MG63 (cell line): ENCODE measurements around the gene ECE1. TPM values are rescaled to one million over a fixed set of nuclear protein-coding genes. Genes with fewer than 3 reads are reported as not detected.

Experiments used
- DNase-seq: peaks from one replicate; pipeline ENCODE4 v3.0.0-alpha.2; 2020
- H3K27me3 ChIP-seq: fragments of 250-450 bp; sonication (Bioruptor Pico); 2 replicates; pipeline ENCODE4 v1.5.1; 2020; ENCODE audit warnings: mild to moderate bottlenecking, moderate library complexity
- H3K36me3 ChIP-seq: fragments of 250-450 bp; sonication (Bioruptor Pico); 2 replicates; pipeline ENCODE4 v1.5.1; 2020; ENCODE audit warnings: mild to moderate bottlenecking, moderate library complexity
- H3K4me3 ChIP-seq: fragments of 250-450 bp; sonication (Bioruptor Pico); 2 replicates; pipeline ENCODE4 v1.5.1; 2020; ENCODE audit warnings: mild to moderate bottlenecking, moderate library complexity
- H3K9me3 ChIP-seq: fragments of 250-450 bp; sonication (Bioruptor Pico); 2 replicates; pipeline ENCODE4 v1.5.1; 2020; ENCODE audit warnings: mild to moderate bottlenecking, moderate library complexity
- total RNA-seq: library from RNA; depleted of rRNA; stranded (reverse); fragments of >200 nt; shearing (Covaris generic); gene quantifications from 2 replicates; pipeline ENCODE4 v1.2.3, GENCODE V29; 2014; ENCODE audit warnings: low replicate concordance

Gene ECE1
- total RNA-seq, 1 experiment from 2014 or later, result 10.5 TPM

DNA sequence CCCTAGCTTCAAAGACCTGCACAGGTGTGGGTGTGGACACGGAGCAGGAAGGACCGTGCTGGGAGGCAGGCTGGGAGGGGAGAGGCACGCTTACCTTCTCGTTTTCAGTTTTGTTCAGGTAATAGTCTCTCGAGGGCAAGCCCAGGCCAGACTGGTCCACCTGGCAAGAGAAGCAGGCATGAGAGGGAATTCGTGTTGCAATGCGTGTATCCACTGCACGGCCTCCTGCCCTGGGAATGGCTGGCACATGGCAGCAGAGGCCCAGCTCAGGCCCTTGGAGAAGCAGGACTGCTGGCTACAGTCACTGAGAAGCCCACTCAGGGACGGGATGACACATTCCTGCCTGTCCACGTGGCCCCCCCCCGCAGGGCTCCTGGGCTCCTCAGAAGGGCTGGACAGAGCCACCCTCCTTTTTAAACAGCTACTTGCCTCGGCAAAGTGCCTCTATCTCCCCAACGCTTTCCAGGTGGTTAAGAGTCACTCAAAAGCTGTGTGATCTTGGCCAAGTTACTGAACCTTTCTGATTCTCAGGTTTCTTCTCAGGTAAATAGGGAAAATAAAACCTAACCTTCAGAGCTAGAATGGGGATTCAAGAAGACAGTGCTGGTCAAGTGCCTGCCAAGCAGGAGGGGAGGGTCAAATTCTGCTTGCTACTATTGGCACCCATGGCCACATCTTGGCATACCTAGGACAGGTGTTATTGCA, 32.7 kb downstream of the ECE1 start:
- Histone ChIP-seq H3K9me3 (no peaks in the 10 kb centered on the region), H3K27me3 (no peaks in the 10 kb centered on the region), H3K4me3 (no peak overlapping the region), H3K36me3 (no peaks in the 10 kb centered on the region)
- DNase-seq, result no peak

DNA sequence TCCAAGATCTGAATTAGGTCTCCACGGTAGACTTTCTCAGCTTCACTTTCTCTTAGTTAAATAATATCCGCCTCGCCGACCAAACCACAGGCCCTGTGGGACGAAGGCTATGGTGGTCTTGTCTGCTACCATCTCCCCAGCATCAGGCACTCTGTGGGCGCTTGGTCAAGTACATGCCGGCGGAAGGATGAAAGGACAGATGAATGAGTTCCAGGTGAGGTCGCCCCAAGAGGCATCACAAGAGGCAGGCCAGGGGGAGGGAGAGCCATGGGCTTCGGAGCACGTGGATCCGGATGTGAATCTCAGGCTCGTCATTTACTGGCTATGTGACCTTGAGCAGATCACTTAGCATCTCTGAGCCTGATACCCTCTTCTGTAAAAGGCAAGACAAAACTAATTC, 33.5 kb downstream of the ECE1 start:
- H3K36me3 ChIP-seq, result no peaks in the 10 kb centered on the region
- no peak for DNase-seq
- no peaks in the 10 kb centered on the region for H3K27me3 ChIP-seq
- no peaks in the 10 kb centered on the region for H3K9me3 ChIP-seq
- no peak overlapping the region for H3K4me3 ChIP-seq

DNA sequence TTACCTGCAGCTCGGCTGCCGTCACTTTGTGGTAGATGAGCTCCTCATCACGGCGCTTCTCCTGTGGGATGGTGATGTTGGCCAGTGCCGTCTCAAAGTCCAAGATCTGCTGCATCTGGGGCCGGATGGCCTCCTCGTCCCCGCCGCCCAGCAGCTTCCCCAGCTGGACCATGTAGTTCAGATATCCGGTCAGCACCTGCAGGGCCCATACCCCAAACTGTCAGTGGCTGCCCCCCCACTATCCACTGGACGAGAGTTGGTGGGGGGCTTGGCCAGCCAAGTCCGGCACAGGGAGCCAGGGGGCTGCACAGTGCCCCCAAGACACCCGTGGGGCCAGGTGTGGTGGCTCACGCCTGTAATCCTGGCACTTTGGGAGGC, 34.3 kb downstream of the ECE1 start:
- H3K36me3 ChIP-seq, result no peaks in the 10 kb centered on the region
- no peaks in the 10 kb centered on the region for H3K9me3 ChIP-seq

DNA sequence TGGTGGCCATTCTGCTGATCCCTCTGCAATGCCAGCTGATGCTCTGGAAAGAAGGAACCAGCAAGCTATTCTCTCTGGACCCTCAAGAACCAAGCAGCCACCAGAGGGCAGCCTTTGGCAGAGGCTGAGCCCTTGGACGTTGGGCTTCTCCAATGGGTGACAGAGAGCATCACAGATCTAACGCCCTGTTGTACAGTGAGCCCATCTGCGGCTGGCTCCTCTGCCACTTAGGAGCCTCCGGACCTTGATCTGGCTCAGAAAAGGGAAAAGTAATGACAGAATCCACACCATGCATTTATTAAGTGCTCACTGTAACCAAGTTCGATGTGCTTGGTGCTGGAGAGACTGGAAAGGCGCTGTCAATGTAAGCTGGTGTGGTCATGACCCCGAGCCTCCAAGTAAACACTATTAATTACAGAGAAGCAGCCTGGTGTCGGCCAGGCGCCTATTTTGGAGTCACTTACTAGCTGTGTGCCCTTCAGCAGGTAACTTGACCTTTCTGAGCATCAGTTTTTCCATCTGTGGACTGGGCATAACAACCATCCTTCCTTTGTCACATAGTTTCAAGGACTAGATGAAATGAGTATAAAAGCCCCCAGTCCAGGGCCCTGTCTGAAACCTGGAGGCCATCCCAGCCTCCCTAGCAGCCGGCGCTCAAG, 34.9 kb downstream of the ECE1 start:
- Histone ChIP-seq H3K4me3 (no peak overlapping the region), H3K36me3 (no peaks in the 10 kb centered on the region), H3K27me3 (no peaks in the 10 kb centered on the region), H3K9me3 (no peaks in the 10 kb centered on the region)
- DNase-seq, result peak; percentile 79

More for the DNA sequence above, 34.3 kb downstream of the ECE1 start:
- Histone ChIP-seq H3K27me3 (no peaks in the 10 kb centered on the region), H3K4me3 (no peak overlapping the region)
- DNase-seq, result no peak

DNA sequence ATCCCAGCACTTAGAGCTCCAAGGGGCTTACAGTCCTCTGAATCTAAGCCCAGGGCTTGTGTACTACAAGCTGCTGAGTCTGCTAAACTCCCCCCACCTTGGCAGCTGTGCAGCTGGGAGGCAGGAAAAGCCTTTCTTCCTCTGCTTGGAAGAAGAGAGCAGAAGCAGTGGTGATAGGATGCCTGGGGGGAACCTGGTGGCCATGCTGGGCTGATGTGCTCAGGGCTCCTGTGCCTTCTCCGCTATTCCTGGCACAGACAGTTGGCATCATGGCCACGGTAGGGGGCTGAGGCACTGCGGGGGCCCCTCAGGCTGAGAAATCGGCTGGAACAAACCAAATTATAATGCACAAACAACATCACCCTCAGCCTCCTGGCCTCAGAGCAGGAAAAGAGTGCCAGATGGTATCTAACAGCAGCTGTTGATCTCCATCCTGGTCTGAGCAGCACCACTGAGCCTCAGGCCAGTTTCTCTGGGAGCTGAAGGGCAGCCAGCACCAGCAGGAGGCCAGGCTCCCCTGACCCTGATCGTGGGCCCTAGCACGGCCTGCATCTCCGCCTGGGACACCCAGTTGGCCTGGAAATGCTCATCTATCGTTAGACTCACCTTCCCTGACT, 35.8 kb downstream of the ECE1 start:
- peak; percentile 82 for DNase-seq
- Histone ChIP-seq H3K4me3 (no peak overlapping the region), H3K9me3 (no peaks in the 10 kb centered on the region), H3K36me3 (no peaks in the 10 kb centered on the region), H3K27me3 (no peaks in the 10 kb centered on the region)

DNA sequence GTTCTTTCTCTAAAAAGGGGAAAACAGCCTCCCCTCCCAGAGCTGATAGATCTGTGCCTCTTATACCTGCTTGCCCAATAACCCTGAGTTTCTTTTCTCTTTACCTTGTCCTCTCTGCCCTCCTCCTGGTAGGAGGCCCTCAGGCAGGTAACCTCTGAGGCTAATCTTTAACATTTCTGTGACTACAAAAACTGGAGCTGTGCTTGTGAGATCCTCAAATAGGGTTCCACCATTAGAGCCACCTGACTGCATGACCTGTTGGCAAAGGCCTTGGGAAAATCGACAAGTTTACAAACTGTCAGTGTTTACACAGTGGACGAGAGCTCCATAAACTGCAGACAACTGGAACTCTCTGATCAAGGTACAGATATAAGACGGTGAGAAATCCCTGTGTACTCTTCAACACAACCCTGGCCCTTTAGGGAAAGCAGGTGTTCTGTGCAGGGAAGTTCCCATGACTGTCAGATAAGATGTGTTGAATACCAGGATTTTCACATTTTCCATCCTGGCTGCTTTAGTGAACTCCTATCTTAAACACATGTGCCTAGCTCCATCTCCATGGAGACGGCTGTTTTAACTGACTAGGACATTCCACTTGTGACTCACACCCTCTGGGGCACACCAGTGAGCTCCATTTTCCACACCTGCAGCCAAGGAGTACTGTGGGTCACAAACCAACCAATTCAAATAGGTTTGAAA, 38.3 kb downstream of the ECE1 start:
- DNase-seq, result peak; percentile 76
- no peaks in the 10 kb centered on the region for H3K27me3 ChIP-seq
- H3K36me3 ChIP-seq, result no peaks in the 10 kb centered on the region
- H3K9me3 ChIP-seq, result no peaks in the 10 kb centered on the region
- no peak overlapping the region for H3K4me3 ChIP-seq

DNA sequence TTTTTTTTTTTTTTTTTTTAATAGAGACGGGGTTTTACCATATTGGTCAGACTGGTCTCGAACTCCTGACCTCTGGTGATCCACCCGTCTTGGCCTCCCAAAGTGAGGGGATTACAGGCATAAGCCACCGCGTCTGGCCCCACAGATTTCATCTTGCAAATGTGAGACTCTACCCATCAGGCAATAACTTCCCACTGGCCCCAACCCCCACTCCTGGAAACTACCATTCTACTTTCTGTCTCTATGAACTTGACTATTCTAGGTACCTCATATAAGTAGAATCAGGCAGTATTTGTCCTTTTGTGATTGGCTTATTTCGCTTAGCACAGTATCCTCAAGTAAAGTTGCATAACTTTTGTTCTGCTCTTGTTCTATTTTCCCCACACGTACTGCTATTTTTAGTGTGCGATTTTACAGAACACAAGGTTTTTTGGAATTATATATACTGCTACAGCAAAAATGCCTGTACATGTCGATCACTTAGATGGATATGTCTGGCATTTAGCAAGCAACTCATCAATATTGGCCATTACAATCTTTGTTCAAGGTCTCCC, 40.2 kb downstream of the ECE1 start:
- Histone ChIP-seq H3K4me3 (no peak overlapping the region), H3K9me3 (no peaks in the 10 kb centered on the region), H3K36me3 (no peaks in the 10 kb centered on the region), H3K27me3 (no peaks in the 10 kb centered on the region)
- no peak for DNase-seq

DNA sequence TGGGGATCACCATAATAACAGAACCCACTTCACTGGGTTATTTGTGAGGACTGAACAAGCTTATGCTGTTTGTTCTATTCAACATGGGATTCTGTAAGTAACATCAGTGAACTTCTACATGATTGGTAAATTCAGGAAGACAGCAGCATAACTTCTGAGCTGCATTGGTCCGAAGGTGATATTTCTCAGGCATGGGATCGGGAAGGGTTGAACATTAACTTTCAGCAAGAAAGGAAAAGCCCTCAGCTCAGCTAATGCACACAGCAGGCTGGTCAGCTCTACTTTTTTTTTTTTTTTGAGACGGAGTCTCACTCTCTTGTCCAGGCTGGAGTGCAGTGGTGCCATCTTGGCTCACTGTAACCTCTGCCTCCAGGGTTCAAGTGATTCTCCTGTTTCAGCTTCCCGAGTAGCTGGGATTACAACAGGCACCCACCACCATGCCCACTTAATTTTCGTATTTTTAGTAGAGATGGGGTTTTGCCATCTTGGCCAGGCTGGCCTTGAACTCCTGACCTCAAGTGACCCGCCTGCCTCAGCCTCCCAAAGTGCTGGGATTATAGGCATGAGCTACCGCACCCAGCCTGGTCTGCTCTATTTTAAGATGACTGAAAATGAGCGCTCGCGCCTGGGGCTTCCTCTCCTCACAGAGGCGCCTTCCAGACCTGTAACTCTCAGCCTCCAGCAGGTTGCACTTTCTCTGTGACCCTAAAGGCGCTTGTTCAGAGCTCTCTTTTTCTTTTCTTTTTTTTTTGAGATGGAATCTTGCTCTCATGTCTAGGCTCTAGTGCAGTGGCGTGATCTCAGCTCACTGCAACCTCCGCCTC, 42.2 kb downstream of the ECE1 start:
- Histone ChIP-seq H3K27me3 (no peaks in the 10 kb centered on the region), H3K9me3 (no peaks in the 10 kb centered on the region), H3K36me3 (no peaks in the 10 kb centered on the region), H3K4me3 (no peak overlapping the region)
- DNase-seq, result no peak

DNA sequence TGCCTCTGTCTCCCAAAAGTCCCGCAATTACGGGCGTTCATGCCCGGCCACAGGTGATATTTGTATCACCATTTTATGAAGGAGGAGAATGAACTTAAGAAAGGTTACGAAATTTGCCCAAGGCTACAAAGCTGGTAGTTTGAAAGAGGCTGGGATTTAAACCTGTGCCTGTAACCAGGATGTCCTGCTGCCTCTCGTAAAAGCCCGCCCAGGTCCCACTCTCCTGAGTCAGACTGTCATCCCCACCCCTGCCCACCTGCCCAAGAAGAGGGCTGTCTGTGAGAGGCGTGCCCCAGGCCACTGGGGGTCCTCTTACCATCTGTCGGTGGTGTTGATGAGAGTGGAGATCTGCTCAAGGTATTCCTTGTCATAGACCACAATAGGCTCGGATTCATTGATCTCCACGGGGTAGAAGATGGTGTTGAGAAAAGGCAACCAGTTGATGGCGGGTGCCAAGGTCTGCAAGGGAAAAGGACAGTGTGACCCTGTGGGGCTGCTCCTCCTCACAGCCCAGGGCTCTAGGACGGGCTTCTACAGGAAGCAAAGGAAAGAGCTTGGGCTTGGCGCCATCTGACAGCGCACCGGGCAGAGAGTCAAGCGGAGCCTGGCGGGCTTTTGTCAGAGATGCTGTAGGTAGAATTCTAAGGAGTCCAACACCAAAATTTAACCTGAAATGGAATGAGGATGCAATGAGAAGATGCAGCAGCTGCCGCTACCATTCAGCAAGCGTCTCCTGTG, 43.2 kb downstream of the ECE1 start:
- no peak for DNase-seq
- no peaks in the 10 kb centered on the region for H3K27me3 ChIP-seq
- H3K4me3 ChIP-seq, result no peak overlapping the region
- H3K36me3 ChIP-seq, result no peaks in the 10 kb centered on the region
- H3K9me3 ChIP-seq, result no peaks in the 10 kb centered on the region

DNA sequence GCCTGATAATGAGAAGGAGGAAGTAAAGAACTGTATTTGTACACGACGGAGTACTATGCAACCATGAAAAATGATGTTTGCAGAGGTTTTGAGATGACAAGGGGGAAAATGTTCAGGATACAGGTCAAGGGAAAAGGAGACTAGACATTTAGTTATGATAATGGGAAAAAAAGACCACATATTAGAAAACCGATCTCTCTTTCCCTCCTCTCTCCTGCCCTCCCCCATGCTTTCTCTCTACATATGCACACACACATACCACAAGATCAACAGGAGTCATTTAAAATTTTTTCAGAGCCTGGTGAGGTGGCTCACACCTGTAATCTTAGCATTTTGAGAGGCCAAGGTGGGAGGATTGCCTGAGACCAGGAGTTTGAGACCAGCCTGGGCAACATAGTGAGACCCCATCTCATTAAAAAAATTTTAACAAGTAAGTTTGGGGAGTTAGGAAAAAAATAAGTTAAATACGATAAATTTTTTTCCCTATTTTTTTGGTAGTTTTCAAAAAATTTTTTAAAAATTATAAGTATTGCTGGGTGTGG, 44.5 kb downstream of the ECE1 start:
- H3K36me3 ChIP-seq, result no peaks in the 10 kb centered on the region
- no peaks in the 10 kb centered on the region for H3K9me3 ChIP-seq
- no peak overlapping the region for H3K4me3 ChIP-seq
- no peak for DNase-seq
- H3K27me3 ChIP-seq, result no peaks in the 10 kb centered on the region

DNA sequence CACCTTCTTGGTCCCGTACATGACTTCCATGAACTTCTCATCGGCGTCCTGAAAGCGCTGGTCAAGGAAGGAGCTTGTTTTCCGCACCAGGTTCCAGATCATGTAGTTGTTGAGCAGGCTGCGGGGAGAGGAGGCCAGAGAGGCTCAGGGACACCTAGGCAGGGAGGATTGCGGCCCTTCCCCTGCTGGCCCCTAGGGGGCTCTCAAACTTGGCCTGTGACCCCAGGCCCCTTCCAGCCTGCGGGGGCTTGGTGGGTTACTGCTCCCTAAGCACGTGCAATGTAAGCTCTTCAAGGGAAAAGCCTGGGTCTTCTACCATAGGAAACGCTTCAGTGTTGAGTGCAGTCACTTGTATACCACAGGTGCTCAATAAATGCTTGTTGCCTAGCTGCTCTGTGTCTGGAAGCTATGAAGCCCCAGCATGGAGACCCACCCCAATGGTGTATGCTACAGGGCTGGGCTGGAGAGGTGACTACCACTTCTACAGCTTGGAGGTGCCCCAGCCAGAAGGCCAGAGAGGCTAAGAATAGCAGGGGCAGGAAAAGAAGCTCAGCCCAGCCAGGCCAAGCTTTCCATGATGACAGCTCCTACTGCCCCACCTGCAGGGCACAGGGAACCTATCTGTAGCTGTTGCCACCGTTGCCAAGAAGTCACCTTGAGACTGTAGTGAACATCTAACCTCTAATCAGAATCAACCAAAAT, 45.1 kb downstream of the ECE1 start:
- Histone ChIP-seq H3K4me3 (no peak overlapping the region), H3K9me3 (no peaks in the 10 kb centered on the region), H3K36me3 (no peaks in the 10 kb centered on the region), H3K27me3 (no peaks in the 10 kb centered on the region)
- no peak for DNase-seq

DNA sequence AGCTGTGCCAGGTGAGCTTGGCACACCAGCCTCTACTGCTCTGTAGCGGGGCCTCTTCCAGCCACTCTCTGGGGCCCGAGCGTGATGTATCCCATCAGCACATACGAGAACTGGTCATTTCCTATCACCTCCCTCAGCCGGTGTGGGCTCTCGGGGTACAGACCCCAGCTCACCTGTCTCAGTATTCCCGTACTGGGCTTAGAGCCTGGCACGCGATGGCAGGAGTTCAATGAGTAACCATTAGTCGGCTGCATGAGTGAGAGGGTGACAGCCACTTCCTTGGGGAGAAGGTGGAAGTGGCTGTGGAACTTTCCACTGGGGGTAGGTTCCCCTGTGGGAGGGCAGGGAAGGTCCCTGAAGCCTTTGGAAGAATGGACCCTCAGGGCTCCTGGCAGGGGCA, 46.1 kb downstream of the ECE1 start:
- no peaks in the 10 kb centered on the region for H3K9me3 ChIP-seq
- no peak for DNase-seq
- no peaks in the 10 kb centered on the region for H3K27me3 ChIP-seq
- H3K4me3 ChIP-seq, result no peak overlapping the region
- H3K36me3 ChIP-seq, result no peaks in the 10 kb centered on the region

DNA sequence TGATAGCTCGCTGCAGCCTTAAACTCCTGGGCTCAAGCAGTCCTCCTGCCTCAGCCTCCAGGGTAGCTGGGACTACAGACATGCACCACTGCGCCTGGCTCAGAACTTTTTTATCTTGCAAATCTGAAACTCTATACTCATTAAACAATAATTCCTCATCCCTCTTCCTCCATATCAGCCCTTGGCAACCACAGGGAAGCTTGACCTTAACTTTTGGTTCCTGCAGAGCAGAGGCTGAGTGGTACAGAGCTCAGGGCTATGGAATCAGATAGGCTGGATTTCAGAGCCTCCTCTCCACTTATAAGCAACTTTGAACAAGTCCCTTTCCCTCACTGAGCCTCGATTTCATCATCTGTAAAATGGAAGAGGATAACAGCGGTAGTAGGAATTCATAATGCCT, 47.4 kb downstream of the ECE1 start:
- no peak overlapping the region for H3K4me3 ChIP-seq
- H3K27me3 ChIP-seq, result no peaks in the 10 kb centered on the region
- H3K36me3 ChIP-seq, result no peaks in the 10 kb centered on the region
- no peaks in the 10 kb centered on the region for H3K9me3 ChIP-seq
- DNase-seq, result no peak

DNA sequence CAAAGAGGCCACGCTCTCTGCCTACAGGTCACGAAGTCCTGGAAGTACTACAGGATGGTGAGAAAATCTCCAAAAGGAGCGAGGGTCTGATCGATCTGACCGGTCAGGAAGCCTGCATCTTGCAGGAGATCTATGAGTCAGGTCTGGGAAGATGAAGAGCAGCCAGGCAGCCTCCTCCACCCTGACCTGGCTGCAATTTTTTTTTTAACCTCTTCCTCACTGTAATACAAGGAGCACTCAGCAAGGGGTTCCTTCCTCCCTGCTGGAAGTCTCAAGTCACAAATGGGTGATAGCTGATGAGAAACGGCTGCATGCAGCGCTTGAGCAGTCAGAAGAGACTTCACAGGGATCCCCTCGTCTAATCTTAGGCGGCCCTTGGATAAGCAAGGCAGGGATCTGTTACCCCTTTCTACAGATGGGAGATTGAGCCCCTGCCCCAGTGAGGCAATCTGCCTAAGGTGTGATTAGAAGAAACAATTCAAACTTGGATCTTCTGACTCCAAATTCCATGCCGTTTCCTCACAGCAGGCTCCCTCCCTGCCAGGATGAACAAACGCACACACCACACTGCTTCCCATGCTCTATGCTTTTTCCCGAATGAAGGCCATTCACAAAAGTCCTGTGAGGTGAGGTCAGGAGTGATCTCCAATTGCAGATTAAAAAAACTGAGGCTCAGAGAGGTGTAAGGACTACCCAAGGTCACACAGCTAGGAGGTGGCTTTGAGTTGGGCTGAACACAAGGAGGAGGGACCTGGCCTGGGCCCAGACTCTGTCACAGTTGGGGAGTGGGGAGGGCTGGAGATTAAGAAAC, 48.3 kb downstream of the ECE1 start:
- DNase-seq, result no peak
- Histone ChIP-seq H3K4me3 (no peak overlapping the region), H3K9me3 (no peaks in the 10 kb centered on the region), H3K36me3 (no peaks in the 10 kb centered on the region), H3K27me3 (no peaks in the 10 kb centered on the region)
